Astrocyte (in vitro differentiated cells and primary cell): ENCODE results near the gene ADGRF3. TPM values are rescaled to one million over a fixed set of nuclear protein-coding genes. Genes with fewer than 3 reads are reported as not detected.
"Not testable (repeated sequence)": the region's sequence is repeated elsewhere in the genome, so short reads cannot be mapped to it uniquely, and the experiment has no call there.

ENCODE experiments used
- DNase-seq: peaks from one replicate; pipeline ENCODE4 v3.0.0-alpha.2; 2010; ENCODE audit warnings: low read depth
- FAIRE-seq: peaks from 2 replicates; lab custom pipeline; 2011; peaks lifted over from hg19 to GRCh38; lab: Jason Lieb, UNC
- H2AFZ ChIP-seq: 2 replicates; pipeline ENCODE4 v1.6.0; 2012; ENCODE audit warnings: low read depth, low read length, inconsistent platforms
- H3K27ac ChIP-seq: 2 replicates; pipeline ENCODE4 v1.5.1; 2011; ENCODE audit warnings: low read depth, low read length, inconsistent platforms
- H3K27me3 ChIP-seq: 2 replicates; pipeline ENCODE4 v1.6.0; 2011; ENCODE audit warnings: low read length, inconsistent platforms; ENCODE audit not compliant: insufficient read depth
- H3K36me3 ChIP-seq: 2 replicates; pipeline ENCODE4 v1.5.1; 2011; ENCODE audit warnings: low read length, inconsistent platforms; ENCODE audit not compliant: insufficient read depth
- H3K4me1 ChIP-seq: 2 replicates; pipeline ENCODE4 v1.5.1; 2011; ENCODE audit warnings: low read length, inconsistent platforms; ENCODE audit not compliant: insufficient read depth
- H3K4me2 ChIP-seq: 2 replicates; pipeline ENCODE4 v1.6.0; 2012; ENCODE audit warnings: low read length, inconsistent platforms
- H3K4me3 ChIP-seq: 2 replicates; pipeline ENCODE4 v1.5.1; 2011; ENCODE audit warnings: low read depth, mild to moderate bottlenecking, low read length, inconsistent platforms; ENCODE audit not compliant: insufficient read depth
- H3K79me2 ChIP-seq: 2 replicates; pipeline ENCODE4 v1.6.0; 2012; ENCODE audit warnings: mild to moderate bottlenecking, low read length, inconsistent platforms; ENCODE audit not compliant: insufficient read depth
- H3K9ac ChIP-seq: 2 replicates; pipeline ENCODE4 v1.6.0; 2012; ENCODE audit warnings: mild to moderate bottlenecking, low read length, inconsistent platforms
- H3K9me3 ChIP-seq: 2 replicates; pipeline ENCODE4 v1.5.1; 2012; ENCODE audit warnings: low read depth, mild to moderate bottlenecking, low read length, inconsistent platforms; ENCODE audit not compliant: insufficient read depth
- H4K20me1 ChIP-seq: 2 replicates; pipeline ENCODE4 v1.6.0; 2012; ENCODE audit warnings: low read length, inconsistent platforms; ENCODE audit not compliant: insufficient read depth
- H3K27ac Mint-ChIP-seq: one replicate; pipeline ENCODE4 v1.8.0; 2021; ENCODE audit warnings: mild to moderate bottlenecking, mixed read lengths; ENCODE audit not compliant: unreplicated experiment
- H3K27me3 Mint-ChIP-seq: one replicate; pipeline ENCODE4 v1.8.0; 2021; ENCODE audit warnings: low read depth, mixed read lengths; ENCODE audit not compliant: unreplicated experiment
- H3K36me3 Mint-ChIP-seq: one replicate; pipeline ENCODE4 v1.8.0; 2021; ENCODE audit warnings: low read depth, mixed read lengths; ENCODE audit not compliant: unreplicated experiment
- H3K4me1 Mint-ChIP-seq: one replicate; pipeline ENCODE4 v1.8.0; 2021; ENCODE audit warnings: low read depth, mixed read lengths; ENCODE audit not compliant: unreplicated experiment
- H3K4me3 Mint-ChIP-seq: one replicate; pipeline ENCODE4 v1.8.0; 2021; ENCODE audit warnings: mild to moderate bottlenecking, moderate library complexity, mixed read lengths; ENCODE audit not compliant: unreplicated experiment
- H3K9me3 Mint-ChIP-seq: one replicate; pipeline ENCODE4 v1.8.0; 2021; ENCODE audit warnings: mild to moderate bottlenecking, mixed read lengths; ENCODE audit not compliant: unreplicated experiment
- CTCF ChIP-seq: IDR thresholded peaks from 2 replicates; pipeline ENCODE4 v1.5.1; 2011; ENCODE audit warnings: low read depth, mild to moderate bottlenecking, inconsistent platforms, low read length, moderate library complexity; ENCODE audit not compliant: insufficient read depth
- EZH2 ChIP-seq: IDR thresholded peaks from 2 replicates; pipeline ENCODE4 v1.6.1; 2012; ENCODE audit warnings: mild to moderate bottlenecking, low read length, inconsistent platforms; ENCODE audit not compliant: insufficient read depth
- total RNA-seq: library from RNA; stranded (reverse); gene quantifications from 2 replicates; pipeline ENCODE4 v1.2.1, GENCODE V29; 2021

ADGRF3 gene
- total RNA-seq, 1 donor from 2014 or later: 0.16 TPM

GRCh38 chr2:26336719-26337118 is 9.9 kb downstream of the ADGRF3 start:
- H3K4me1 Mint-ChIP-seq: peaks cover 13% of the 10 kb centered on the region
- Histone ChIP-seq H3K9me3 (no peaks in the 10 kb centered on the region), H3K4me3 (no peak overlapping the region), H3K9ac (no peak overlapping the region), H4K20me1 (no peaks in the 10 kb centered on the region), H3K36me3 (no peaks in the 10 kb centered on the region), H3K79me2 (no peaks in the 10 kb centered on the region), H3K4me2 (no peak overlapping the region), H2AFZ (no peak overlapping the region), H3K4me1 (no peaks in the 10 kb centered on the region), H3K27me3 (peaks cover 6% of the 10 kb centered on the region), H3K27ac (no peak overlapping the region)
- TF ChIP-seq EZH2 (no peak), CTCF (no peak)
- no peaks in the 10 kb centered on the region for H3K36me3 Mint-ChIP-seq
- H3K4me3 Mint-ChIP-seq: no peak overlapping the region
- no peak overlapping the region for H3K27ac Mint-ChIP-seq
- DNase-seq (no peak), FAIRE-seq (no peak)
- no peaks in the 10 kb centered on the region for H3K27me3 Mint-ChIP-seq
- H3K9me3 Mint-ChIP-seq: no peaks in the 10 kb centered on the region

DNA sequence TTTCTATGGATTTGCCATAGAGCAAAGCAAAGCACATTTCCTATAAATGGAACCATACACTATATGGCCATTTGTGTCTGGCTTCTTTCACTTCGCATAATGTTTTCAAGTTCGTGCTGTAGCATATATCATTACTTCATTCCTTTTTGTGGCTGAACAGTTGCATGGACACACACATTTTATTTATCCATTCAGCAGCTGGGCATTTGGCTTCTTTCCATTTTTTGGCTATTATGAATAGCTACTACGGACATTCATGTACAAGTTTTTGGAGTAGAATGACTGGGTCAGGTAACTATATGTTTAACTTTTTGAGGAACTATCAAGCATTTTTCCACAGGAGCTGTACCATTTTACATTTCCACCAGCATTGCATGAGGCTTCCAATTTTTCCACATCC is 11.4 kb downstream of the ADGRF3 start:
- no peaks in the 10 kb centered on the region for H3K9me3 ChIP-seq
- H3K36me3 ChIP-seq: no peaks in the 10 kb centered on the region
- H3K27me3 Mint-ChIP-seq: no peaks in the 10 kb centered on the region
- no peaks in the 10 kb centered on the region for H3K79me2 ChIP-seq
- peaks cover 8% of the 10 kb centered on the region for H3K4me1 Mint-ChIP-seq
- peaks cover 6% of the 10 kb centered on the region for H3K27me3 ChIP-seq
- H2AFZ ChIP-seq: no peak overlapping the region
- H3K9me3 Mint-ChIP-seq: no peaks in the 10 kb centered on the region
- H3K4me1 ChIP-seq: no peaks in the 10 kb centered on the region
- no peak overlapping the region for H3K27ac Mint-ChIP-seq
- FAIRE-seq (no peak), DNase-seq (no peak)
- H3K4me3 Mint-ChIP-seq: no peak overlapping the region
- TF ChIP-seq CTCF (no peak), EZH2 (no peak)
- no peaks in the 10 kb centered on the region for H3K36me3 Mint-ChIP-seq
- H4K20me1 ChIP-seq: no peaks in the 10 kb centered on the region
- no peak overlapping the region for H3K4me3 ChIP-seq
- no peak overlapping the region for H3K4me2 ChIP-seq
- H3K9ac ChIP-seq: no peak overlapping the region
- H3K27ac ChIP-seq: no peak overlapping the region

DNA sequence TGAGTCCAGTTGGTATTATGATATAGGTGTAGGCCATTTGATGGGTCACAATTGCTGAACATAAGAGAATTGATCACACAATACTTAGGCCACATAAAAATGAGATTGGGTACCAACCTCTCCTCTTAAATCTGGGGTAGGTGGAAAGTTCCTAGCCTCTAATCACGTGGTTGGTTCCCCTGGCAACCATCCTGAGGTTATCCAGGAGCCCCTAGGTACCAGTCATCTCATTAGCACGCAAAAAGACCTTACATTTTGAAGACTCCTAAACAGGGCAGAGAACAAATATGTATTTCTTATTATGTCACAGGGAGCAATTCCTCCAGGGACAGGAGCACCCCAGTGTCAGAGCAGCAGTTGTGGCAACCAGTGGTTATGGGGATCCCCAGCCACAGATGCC is 13.3 kb downstream of the ADGRF3 start:
- no peaks in the 10 kb centered on the region for H3K4me1 Mint-ChIP-seq
- Histone ChIP-seq H3K4me1 (no peaks in the 10 kb centered on the region), H3K4me2 (no peak overlapping the region), H3K79me2 (no peaks in the 10 kb centered on the region), H3K36me3 (no peaks in the 10 kb centered on the region), H3K27me3 (peaks cover 2% of the 10 kb centered on the region), H3K9me3 (no peaks in the 10 kb centered on the region), H4K20me1 (no peaks in the 10 kb centered on the region), H3K9ac (no peak overlapping the region), H3K27ac (no peak overlapping the region), H3K4me3 (no peak overlapping the region), H2AFZ (no peak overlapping the region)
- H3K4me3 Mint-ChIP-seq: no peak overlapping the region
- TF ChIP-seq EZH2 (no peak), CTCF (no peak)
- H3K27me3 Mint-ChIP-seq: no peaks in the 10 kb centered on the region
- no peak overlapping the region for H3K27ac Mint-ChIP-seq
- DNase-seq (no peak), FAIRE-seq (no peak)
- H3K9me3 Mint-ChIP-seq: no peaks in the 10 kb centered on the region
- no peaks in the 10 kb centered on the region for H3K36me3 Mint-ChIP-seq

DNA sequence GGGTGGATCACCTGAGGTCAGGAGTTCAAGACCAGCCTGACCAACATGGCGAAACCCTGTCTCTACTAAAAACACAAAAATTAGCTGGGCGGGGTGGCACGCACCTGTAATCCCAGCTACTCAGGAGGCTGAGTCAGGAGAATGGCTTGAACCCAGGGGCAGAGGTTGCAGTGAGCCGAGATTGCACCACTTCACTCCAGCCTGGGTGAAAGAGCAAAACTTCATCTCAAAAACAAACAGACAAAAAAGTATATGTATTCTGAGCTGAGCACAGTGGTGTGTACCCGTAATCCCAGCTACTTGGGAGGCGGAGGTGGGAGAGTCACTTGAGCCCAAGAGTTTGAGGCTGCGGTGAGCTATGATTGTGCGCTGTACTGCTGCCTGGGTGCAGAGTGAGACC is 15.3 kb downstream of the ADGRF3 start:
- not testable (repeated sequence) for H3K27me3 Mint-ChIP-seq, H3K9me3 Mint-ChIP-seq, H3K4me2 ChIP-seq, H4K20me1 ChIP-seq, FAIRE-seq, H3K27ac ChIP-seq, H3K79me2 ChIP-seq, DNase-seq, H2AFZ ChIP-seq, H3K27ac Mint-ChIP-seq, H3K4me1 Mint-ChIP-seq, H3K4me3 ChIP-seq, H3K36me3 ChIP-seq, H3K9ac ChIP-seq, H3K36me3 Mint-ChIP-seq, H3K4me3 Mint-ChIP-seq, H3K9me3 ChIP-seq, H3K4me1 ChIP-seq, H3K27me3 ChIP-seq
